HepG2 (cell line): ENCODE measurements around the gene CTSA. TPM values are rescaled to one million over a fixed set of nuclear protein-coding genes. Genes with fewer than 3 reads are reported as not detected.

Source experiments
- ATAC-seq: fragments of 200-7000 bp; cut with Tn5 transposase; 3 replicates; pipeline ENCODE4 v1.9.1; 2020; ENCODE audit warnings: mild to moderate bottlenecking, moderate library complexity
- BruUV-seq: library from RNA; stranded (reverse); fragments of 400-500 nt; replicated peaks from 2 replicates; lab custom pipeline; 2021; lab: Mats Ljungman, UMichigan
- CTCF ChIA-PET: fragments of 300-600 bp; formaldehyde crosslinking; extraction: SDS; loops from one replicate; lab custom pipeline; 2021; ENCODE audit warnings: low total read pairs, inconsistent platforms, low intra/inter-chr PET ratio; lab: Yijun Ruan, JAX
- POLR2A ChIA-PET: fragments of 350-600 bp; sonication (Branson Sonifier 250); formaldehyde crosslinking; loops from one replicate; lab custom pipeline; 2020; ENCODE audit warnings: antibody characterized with exemption, inconsistent platforms; lab: Yijun Ruan, JAX
- DNase-seq: peaks from one replicate; pipeline ENCODE4 v3.0.0-alpha.2; 2015; ENCODE audit warnings: low spot score
- FAIRE-seq: peaks from 3 replicates; lab custom pipeline; 2011; peaks lifted over from hg19 to GRCh38; lab: Jason Lieb, UNC
- H2AFZ ChIP-seq: one replicate; pipeline ENCODE4 v1.6.1; 2011; ENCODE audit warnings: low read length, inconsistent platforms
- H3K27ac ChIP-seq: fragments of 300-600 bp; 3 replicates; pipeline ENCODE4 v1.8.0; 2011; ENCODE audit warnings: mixed run types, mild to moderate bottlenecking, mixed read lengths, low read length, inconsistent platforms; ENCODE audit not compliant: insufficient read depth; ENCODE audit errors: extremely low read length
- H3K27me3 ChIP-seq, 2 experiments: fragments of 200-600 bp in 1 of 2; 2 replicates in 1 of 2; 3 replicates in 1 of 2; pipeline versions ENCODE4 v1.6.0 to v1.8.0; 2011; ENCODE audit warnings: low read length in 2 of 2, mild to moderate bottlenecking in 2 of 2, moderate library complexity in 2 of 2, inconsistent platforms in 1 of 2; ENCODE audit not compliant: insufficient read depth in 2 of 2, control insufficient read depth in 1 of 2
- H3K36me3 ChIP-seq, 2 experiments: fragments of 200-600 bp in 1 of 2; replicated peaks in 1 of 2; 2 replicates in 1 of 2; 3 replicates in 1 of 2; pipeline versions ENCODE4 v1.5.1 to v1.8.0; 2011; ENCODE audit warnings: low read length in 2 of 2, inconsistent platforms in 1 of 2; ENCODE audit not compliant: insufficient read depth in 2 of 2, control insufficient read depth in 1 of 2
- H3K4me1 ChIP-seq: 2 replicates; pipeline ENCODE4 v1.5.1; 2012; ENCODE audit warnings: low read length, inconsistent platforms; ENCODE audit not compliant: insufficient read depth
- H3K4me2 ChIP-seq: 2 replicates; pipeline ENCODE4 v1.6.0; 2011; ENCODE audit warnings: low read depth, low read length, inconsistent platforms
- H3K4me3 ChIP-seq, 3 experiments: fragments of 200-600 bp in 1 of 3; sonication (generic), shearing (Covaris generic) in 1 of 3; replicated peaks in 1 of 3; 2 replicates each; pipeline ENCODE4 v1.5.1; 2011 to 2016; ENCODE audit warnings: low read length in 3 of 3, inconsistent platforms in 2 of 3, low read depth in 2 of 3, mild to moderate bottlenecking in 2 of 3, control low read depth in 1 of 3, mixed read lengths in 1 of 3; ENCODE audit not compliant: insufficient read depth in 1 of 3
- H3K79me2 ChIP-seq: one replicate; pipeline ENCODE4 v1.6.1; 2011; ENCODE audit warnings: low read length, inconsistent platforms; ENCODE audit not compliant: insufficient read depth
- H3K9ac ChIP-seq: 2 replicates; pipeline ENCODE4 v1.6.0; 2011; ENCODE audit warnings: mild to moderate bottlenecking, low read depth, low read length, inconsistent platforms; ENCODE audit not compliant: insufficient read depth
- H3K9me3 ChIP-seq: 2 replicates; pipeline ENCODE4 v1.5.1; 2012; ENCODE audit warnings: mild to moderate bottlenecking, low read length
- H4K20me1 ChIP-seq: 2 replicates; pipeline ENCODE4 v1.6.0; 2011; ENCODE audit warnings: inconsistent platforms, mild to moderate bottlenecking, low read length, moderate library complexity; ENCODE audit not compliant: insufficient read depth
- ADNP ChIP-seq: sonication (generic); formaldehyde crosslinking; IDR thresholded peaks from 2 replicates; pipeline ENCODE4 v1.4.0; 2020; ENCODE audit warnings: missing genetic modification reagents
- CCDC6 ChIP-seq: sonication (generic); formaldehyde crosslinking; IDR thresholded peaks from 2 replicates; pipeline ENCODE4 v1.8.1; 2022; ENCODE audit warnings: mild to moderate bottlenecking, missing genetic modification reagents, moderate library complexity
- CREB3 ChIP-seq: sonication (generic); formaldehyde crosslinking; IDR thresholded peaks from 2 replicates; pipeline ENCODE4 v1.5.0; 2020; ENCODE audit warnings: missing genetic modification reagents
- FOXP1 ChIP-seq, 2 experiments: fragments of 450-650 bp in 1 of 2; IDR thresholded peaks; 2 replicates each; pipeline ENCODE4 v1.6.1; 2017 to 2018; ENCODE audit warnings: antibody characterized with exemption in 1 of 2
- HNF4A ChIP-seq: sonication (generic); formaldehyde crosslinking; IDR thresholded peaks from 2 replicates; pipeline ENCODE4 v1.4.0; 2020; ENCODE audit warnings: missing genetic modification reagents
- HNRNPH1 ChIP-seq: fragments of 200-400 bp; formaldehyde crosslinking; optimal IDR thresholded peaks from 2 replicates; pipeline ENCODE3; 2017; ENCODE audit warnings: mild to moderate bottlenecking, low read depth, low read length
- HOMEZ ChIP-seq: IDR thresholded peaks from 2 replicates; pipeline ENCODE4 v1.6.1; 2016; ENCODE audit warnings: low read depth
- KAT7 ChIP-seq: IDR thresholded peaks from 2 replicates; pipeline ENCODE4 v1.6.1; 2018; ENCODE audit warnings: borderline replicate concordance, missing compliant biosample characterization
- KDM5B ChIP-seq: sonication (generic); formaldehyde crosslinking; IDR thresholded peaks from 2 replicates; pipeline ENCODE4 v1.4.0; 2020; ENCODE audit warnings: missing genetic modification reagents, mild to moderate bottlenecking, borderline replicate concordance
- MLLT10 ChIP-seq: sonication (generic); formaldehyde crosslinking; IDR thresholded peaks from 2 replicates; pipeline ENCODE4 v1.4.0; 2020; ENCODE audit warnings: missing genetic modification reagents
- MTF1 ChIP-seq: sonication (generic); formaldehyde crosslinking; IDR thresholded peaks from 2 replicates; pipeline ENCODE4 v1.5.0; 2020; ENCODE audit warnings: missing genetic modification reagents
- NFYC ChIP-seq: IDR thresholded peaks from 2 replicates; pipeline ENCODE4 v1.6.1; 2016; ENCODE audit warnings: missing genetic modification reagents, missing compliant biosample characterization
- NR2F6 ChIP-seq, 2 experiments: IDR thresholded peaks; 2 replicates each; pipeline ENCODE4 v1.6.1; 2016; ENCODE audit warnings: antibody characterized with exemption in 1 of 2, mild to moderate bottlenecking in 1 of 2
- PHB2 ChIP-seq: fragments of 450-650 bp; IDR thresholded peaks from 2 replicates; pipeline ENCODE4 v1.6.1; 2018; ENCODE audit not compliant: partially characterized antibody
- RORA ChIP-seq: sonication (generic); formaldehyde crosslinking; IDR thresholded peaks from 2 replicates; pipeline ENCODE4 v1.5.0; 2020; ENCODE audit warnings: mild to moderate bottlenecking, missing genetic modification reagents, moderate library complexity
- YEATS4 ChIP-seq: sonication (generic); formaldehyde crosslinking; IDR thresholded peaks from 2 replicates; pipeline ENCODE4 v1.4.0; 2020; ENCODE audit warnings: missing genetic modification reagents, borderline replicate concordance
- ZFP36L2 ChIP-seq: sonication (generic); formaldehyde crosslinking; IDR thresholded peaks from 2 replicates; pipeline ENCODE4 v1.4.0; 2020; ENCODE audit warnings: missing genetic modification reagents
- ZMYM4 ChIP-seq: sonication (generic); formaldehyde crosslinking; IDR thresholded peaks from 2 replicates; pipeline ENCODE4 v1.8.1; 2023; ENCODE audit warnings: mild to moderate bottlenecking, missing genetic modification reagents
- ZNF225 ChIP-seq: sonication (generic); formaldehyde crosslinking; IDR thresholded peaks from 2 replicates; pipeline ENCODE4 v1.4.0; 2020; ENCODE audit warnings: mild to moderate bottlenecking, missing genetic modification reagents
- ZNF260 ChIP-seq: sonication (generic); formaldehyde crosslinking; IDR thresholded peaks from 2 replicates; pipeline ENCODE4 v1.4.0; 2020; ENCODE audit warnings: missing genetic modification reagents, low read depth, mild to moderate bottlenecking, borderline replicate concordance
- ZNF335 ChIP-seq: sonication (generic); formaldehyde crosslinking; IDR thresholded peaks from 2 replicates; pipeline ENCODE4 v1.4.0; 2020; ENCODE audit warnings: missing genetic modification reagents
- ZNF44 ChIP-seq: sonication (generic); formaldehyde crosslinking; IDR thresholded peaks from 2 replicates; pipeline ENCODE4 v1.5.1; 2020; ENCODE audit warnings: mild to moderate bottlenecking, missing genetic modification reagents
- ZNF460 ChIP-seq: sonication (generic); formaldehyde crosslinking; IDR thresholded peaks from 2 replicates; pipeline ENCODE4 v1.5.1; 2020; ENCODE audit warnings: missing genetic modification reagents, mild to moderate bottlenecking, borderline replicate concordance
- ZNF7 ChIP-seq: IDR thresholded peaks from 2 replicates; pipeline ENCODE4 v1.6.1; 2016; ENCODE audit warnings: missing biosample characterization, missing genetic modification reagents
- ZNF720 ChIP-seq: sonication (generic); formaldehyde crosslinking; IDR thresholded peaks from 2 replicates; pipeline ENCODE4 v1.4.0; 2020; ENCODE audit warnings: missing genetic modification reagents
- ZSCAN31 ChIP-seq: sonication (generic); formaldehyde crosslinking; IDR thresholded peaks from 2 replicates; pipeline ENCODE4 v1.5.0; 2020; ENCODE audit warnings: low read depth, mild to moderate bottlenecking, missing genetic modification reagents
- WGBS: methylation state at CpG from one replicate; pipeline ENCODE4 v1.1.6; 2017; ENCODE audit warnings: low lambda C conversion rate; 5-methylcytosine and 5-hydroxymethylcytosine counted together
- in situ Hi-C: cut with HindIII; loops from 2 replicates; pipeline ENCODE4 v1.10.0; 2017; ENCODE audit warnings: low pct_unique_long_range_greater_than_20kb; ENCODE audit not compliant: extremely low pct_ligation_motif_present
- intact Hi-C: fragments of 100-400 bp; cut with micrococcal nuclease; formaldehyde crosslinking; loops from one replicate; pipeline ENCODE4 v1.10.0; 2022; ENCODE audit not compliant: unreplicated experiment
- polyA plus RNA-seq, 8 experiments: library from polyadenylated mRNA; depleted of rRNA in 3 of 8; stranded (reverse) in 7 of 8; unstranded in 1 of 8; fragments of >200 nt; fragmentation: Illumina TruSeq in 4 of 8; extraction: Trizol in 4 of 8; gene quantifications; 2 replicates each; pipeline versions ENCODE4 v1.2.1 to v1.2.3, GENCODE V29; 2011 to 2016; ENCODE audit warnings: low read depth in 4 of 8, missing spikeins in 1 of 8, mixed read lengths in 1 of 8; ENCODE audit not compliant: insufficient read depth in 1 of 8
- total RNA-seq, 5 experiments: library from RNA; depleted of rRNA; stranded (reverse); fragments of >200 nt; fragmentation: Illumina TruSeq; extraction: Trizol; gene quantifications; 2 replicates each; pipeline ENCODE4 v1.2.3, GENCODE V29; 2016; ENCODE audit warnings: low read depth in 1 of 5

Gene CTSA
- total and polyA plus RNA-seq, 2 of the 13 experiments (the other 11 are each of a cell fraction or from before 2014, with no cell fraction given), result 202 to 231 TPM

- in situ Hi-C loops (no loop called here), intact Hi-C loops (no loop called here)
- ChIA-PET CTCF (no interaction called here), POLR2A (interaction anchor here (1.9 to 4.4 kb wide), 2 partner anchors 14 to 24 kb away, joined by 5 to 24 read pairs; partner anchors contain the start of genes CTSA, NEURL2 and ZSWIM1)
- no peaks in the 10 kb centered on the region for H3K9me3 ChIP-seq
- 63% methylated on average over 6 of the region's 6 CpGs for WGBS
- no peaks in the 10 kb centered on the region for H3K36me3 ChIP-seq
- no TSS peak for BruUV-seq
- no peaks in the 10 kb centered on the region for H3K27me3 ChIP-seq
- peak overlapping the region; percentile 24 for H2AFZ ChIP-seq
- H4K20me1 ChIP-seq, result no peaks in the 10 kb centered on the region
- H3K27ac ChIP-seq, result peak overlapping the region; percentile 24
- H3K9ac ChIP-seq, result no peak overlapping the region
- DNase-seq (no peak), ATAC-seq (peak; percentile 31; the same call in 2 of the 3 replicates), FAIRE-seq (no peak)
- no peak overlapping the region for H3K4me3 ChIP-seq
- no peaks in the 10 kb centered on the region for H3K79me2 ChIP-seq
- H3K4me2 ChIP-seq, result peak overlapping the region; percentile 41
- H3K4me1 ChIP-seq, result peaks cover 66% of the 10 kb centered on the region
- no peak for TF ChIP-seq RORA
- TF ChIP-seq ZNF460, result peak; percentile 94
- TF ChIP-seq HOMEZ (CRISPR knock-in tag), result no peak
- 0 out of 2 replicates have a peak, but pooled peaks have one; percentile 7 for TF ChIP-seq NFYC (CRISPR knock-in tag)
- no peak for TF ChIP-seq NR2F6 (IDR thresholded peaks at IDR 0.05)
- 0 out of 2 replicates have a peak, but pooled peaks have one; percentile 15 for TF ChIP-seq NR2F6 (CRISPR knock-in tag; IDR thresholded peaks at IDR 0.05)
- no peak for TF ChIP-seq FOXP1 (IDR thresholded peaks at IDR 0.05)
- 0 out of 2 replicates have a peak, but pooled peaks have one; percentile 6 for TF ChIP-seq FOXP1 (CRISPR knock-in tag; IDR thresholded peaks at IDR 0.05)
- peak; percentile 76; the same call in 1 of the 2 replicates for TF ChIP-seq ADNP
- peak; percentile 28; the same call in 1 of the 2 replicates for TF ChIP-seq HNF4A (CRISPR knock-in tag)
- TF ChIP-seq HNRNPH1, result no peak
- no peak for TF ChIP-seq ZNF44 (CRISPR knock-in tag)
- TF ChIP-seq YEATS4 (CRISPR knock-in tag), result 0 out of 2 replicates have a peak, but pooled peaks have one; percentile 29
- TF ChIP-seq ZSCAN31 (CRISPR knock-in tag), result no peak
- TF ChIP-seq ZMYM4 (CRISPR knock-in tag), result no peak
- no peak for TF ChIP-seq CCDC6 (CRISPR knock-in tag)
- TF ChIP-seq ZFP36L2 (CRISPR knock-in tag), result no peak
- no peak for TF ChIP-seq ZNF720
- 0 out of 2 replicates have a peak, but pooled peaks have one; percentile 52 for TF ChIP-seq CREB3 (CRISPR knock-in tag)
- TF ChIP-seq ZNF225 (CRISPR knock-in tag), result no peak
- no peak for TF ChIP-seq ZNF260 (CRISPR knock-in tag)
- no peak for TF ChIP-seq MTF1 (CRISPR knock-in tag)
- no peak for TF ChIP-seq PHB2
- no peak for TF ChIP-seq ZNF7 (CRISPR knock-in tag)
- TF ChIP-seq MLLT10, result no peak
- no peak for TF ChIP-seq KDM5B
- 0 out of 2 replicates have a peak, but pooled peaks have one; percentile 7 for TF ChIP-seq KAT7 (CRISPR knock-in tag)
- TF ChIP-seq ZNF335 (CRISPR knock-in tag), result no peak
Observed at GRCh38 chr20:45867136-45867818, 23.9 kb upstream of the CTSA start.
